Thyroid gland (tissue), 4 donors: ENCODE data around the gene NEK6. TPM values are rescaled to one million over a fixed set of nuclear protein-coding genes. Genes with fewer than 3 reads are reported as not detected.

ENCODE experiments used
- DNase-seq, 2 donors: peaks; one replicate each; pipeline ENCODE4 v3.0.0-alpha.2; 2019
- H3K27ac ChIP-seq, 3 donors: fragments of 200-600 bp; sonication (generic); 1 replicate in 2 of 3; 2 replicates in 1 of 3; pipeline ENCODE4 v1.5.1; 2016 to 2019; ENCODE audit warnings: mild to moderate bottlenecking in 1 of 3, moderate library complexity in 1 of 3
- H3K27me3 ChIP-seq: fragments of 200-600 bp; sonication (generic); one replicate; pipeline ENCODE4 v1.5.1; 2019
- H3K36me3 ChIP-seq, 2 donors: fragments of 200-600 bp; sonication (generic); one replicate each; pipeline ENCODE4 v1.5.1; 2016 to 2019
- H3K4me1 ChIP-seq, 2 donors: fragments of 200-600 bp; sonication (generic); one replicate each; pipeline ENCODE4 v1.5.1; 2017 to 2019
- H3K4me3 ChIP-seq, 3 donors: fragments of 200-600 bp; sonication (generic); replicated peaks in 1 of 3; 1 replicate in 2 of 3; 2 replicates in 1 of 3; pipeline ENCODE4 v1.5.1; 2016; ENCODE audit warnings: mild to moderate bottlenecking in 1 of 3
- H3K9me3 ChIP-seq: fragments of 200-600 bp; sonication (generic); one replicate; pipeline ENCODE4 v1.5.1; 2017
- POLR2A ChIP-seq, 2 donors: fragments of 450-650 bp; IDR thresholded peaks; one replicate each; pipeline ENCODE4 v1.6.1; 2017; ENCODE audit warnings: antibody characterized with exemption in 2 of 2, mild to moderate bottlenecking in 2 of 2, moderate library complexity in 1 of 2
- WGBS, 2 donors: methylation state at CpG; one replicate each; pipeline ENCODE4 v1.1.5; 2017; 5-methylcytosine and 5-hydroxymethylcytosine counted together
- intact Hi-C: fragments of 100-400 bp; cut with DNase I; formaldehyde crosslinking; loops from one replicate; pipeline ENCODE4 v1.15.1; 2023
- total RNA-seq, 4 donors: library from RNA; depleted of rRNA; stranded (reverse); fragments of >200 nt; gene quantifications; one replicate each; pipeline ENCODE4 v1.2.3, GENCODE V29; 2016
- TF ChIP-seq, protein P1 (sequence below), 6 experiments: fragments of 200-600 bp in 3 of 6; fragments of 450-650 bp in 3 of 6; sonication (generic) in 3 of 6; IDR thresholded peaks; one replicate each; pipeline ENCODE4 v1.5.1; 2016 to 2019; ENCODE audit warnings: antibody characterized with exemption in 6 of 6, mild to moderate bottlenecking in 2 of 6, inconsistent platforms in 1 of 6, moderate library complexity in 1 of 6

Gene NEK6
- total RNA-seq, 4 donors from 2014 or later: 10.7 to 12.8 (median 11.0) TPM

DNA sequence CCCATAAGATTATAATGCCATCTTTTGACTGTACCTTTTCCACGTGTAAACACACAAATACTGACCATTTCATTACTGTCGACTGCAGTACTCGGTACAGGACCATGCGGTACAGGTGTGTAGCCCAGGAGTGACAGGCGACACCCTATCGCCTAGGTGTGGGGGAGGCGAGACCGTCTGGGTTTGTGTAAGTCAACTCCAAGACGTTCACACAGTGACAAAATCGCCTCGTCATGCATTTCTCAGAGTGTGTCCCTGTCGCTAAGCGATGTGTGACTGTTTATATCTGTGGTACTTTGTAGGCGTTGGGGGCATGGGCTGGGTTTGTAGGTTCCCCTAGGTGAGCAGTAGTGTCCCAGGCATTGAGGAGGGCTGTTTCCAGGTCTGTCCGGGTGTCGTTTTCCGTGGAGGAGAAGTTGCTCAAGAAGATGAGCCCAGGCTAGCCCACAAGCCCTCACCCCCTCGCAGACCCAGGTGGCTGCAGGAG lies 20.3 kb downstream of the NEK6 start:
- no peaks in the 10 kb centered on the region for H3K9me3 ChIP-seq
- H3K36me3 ChIP-seq: no peaks in the 10 kb centered on the region
- intact Hi-C loops: no loop called here
- H3K4me1 ChIP-seq: peaks cover 20 to 41% of the 10 kb centered on the region in 2 donors
- TF ChIP-seq, protein P1, sequence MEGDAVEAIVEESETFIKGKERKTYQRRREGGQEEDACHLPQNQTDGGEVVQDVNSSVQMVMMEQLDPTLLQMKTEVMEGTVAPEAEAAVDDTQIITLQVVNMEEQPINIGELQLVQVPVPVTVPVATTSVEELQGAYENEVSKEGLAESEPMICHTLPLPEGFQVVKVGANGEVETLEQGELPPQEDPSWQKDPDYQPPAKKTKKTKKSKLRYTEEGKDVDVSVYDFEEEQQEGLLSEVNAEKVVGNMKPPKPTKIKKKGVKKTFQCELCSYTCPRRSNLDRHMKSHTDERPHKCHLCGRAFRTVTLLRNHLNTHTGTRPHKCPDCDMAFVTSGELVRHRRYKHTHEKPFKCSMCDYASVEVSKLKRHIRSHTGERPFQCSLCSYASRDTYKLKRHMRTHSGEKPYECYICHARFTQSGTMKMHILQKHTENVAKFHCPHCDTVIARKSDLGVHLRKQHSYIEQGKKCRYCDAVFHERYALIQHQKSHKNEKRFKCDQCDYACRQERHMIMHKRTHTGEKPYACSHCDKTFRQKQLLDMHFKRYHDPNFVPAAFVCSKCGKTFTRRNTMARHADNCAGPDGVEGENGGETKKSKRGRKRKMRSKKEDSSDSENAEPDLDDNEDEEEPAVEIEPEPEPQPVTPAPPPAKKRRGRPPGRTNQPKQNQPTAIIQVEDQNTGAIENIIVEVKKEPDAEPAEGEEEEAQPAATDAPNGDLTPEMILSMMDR (IDR thresholded peaks at IDR 0.05): no peak
- TF ChIP-seq POLR2A (IDR thresholded peaks at IDR 0.05): no peak
- 90 to 91% methylated on average over 9 to 17 of the region's 18 CpGs for WGBS, 2 donors
- H3K4me3 ChIP-seq: no peak overlapping the region
- no peak for DNase-seq
- no peaks in the 10 kb centered on the region for H3K27me3 ChIP-seq
- H3K27ac ChIP-seq: no peak overlapping the region

DNA sequence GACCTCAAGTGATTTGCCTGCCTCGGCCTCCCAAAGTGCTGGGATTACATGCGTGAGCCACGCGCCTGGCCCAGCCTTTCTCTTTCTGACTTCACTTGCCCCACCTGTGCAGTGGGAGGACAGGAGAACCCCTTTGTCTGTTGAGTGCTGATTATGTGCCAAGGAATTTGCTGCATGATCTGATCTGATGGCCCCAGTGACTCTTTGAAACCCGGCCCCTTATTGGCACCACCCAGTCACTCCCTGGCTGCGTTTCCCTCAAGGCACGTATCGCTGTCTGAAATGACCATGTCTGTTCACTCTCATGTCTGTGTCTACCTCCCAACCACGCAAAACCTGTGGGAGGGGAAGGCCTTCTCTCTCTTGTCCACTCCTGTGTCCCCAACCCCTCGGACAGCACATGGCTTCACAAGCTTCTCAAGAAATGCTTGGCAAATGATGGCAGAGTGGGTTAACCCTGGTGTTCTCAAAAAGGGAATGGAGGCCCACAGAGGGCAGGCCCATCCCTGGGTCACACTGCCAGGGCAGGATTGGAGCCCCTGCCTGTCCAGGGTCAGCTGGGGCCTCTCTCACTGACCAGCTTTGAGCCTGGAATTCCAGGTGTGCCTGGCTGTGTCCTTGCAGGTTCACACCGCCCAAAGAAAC lies 21.9 kb downstream of the NEK6 start:
- peak in 1 of 2 donors; percentile 21 for TF ChIP-seq POLR2A (IDR thresholded peaks at IDR 0.05)
- TF ChIP-seq, protein P1 (IDR thresholded peaks at IDR 0.05): no peak
- no peaks in the 10 kb centered on the region for H3K36me3 ChIP-seq
- peaks cover 20 to 48% of the 10 kb centered on the region in 2 donors for H3K4me1 ChIP-seq
- H3K27me3 ChIP-seq: no peaks in the 10 kb centered on the region
- intact Hi-C loops: no loop called here
- no peak for DNase-seq
- no peaks in the 10 kb centered on the region for H3K9me3 ChIP-seq
- no peak overlapping the region for H3K4me3 ChIP-seq
- 72 to 81% methylated on average over 11 of the region's 11 CpGs for WGBS, 2 donors
- H3K27ac ChIP-seq: peak overlapping the region; percentile 82 to 99 (median 88)

DNA sequence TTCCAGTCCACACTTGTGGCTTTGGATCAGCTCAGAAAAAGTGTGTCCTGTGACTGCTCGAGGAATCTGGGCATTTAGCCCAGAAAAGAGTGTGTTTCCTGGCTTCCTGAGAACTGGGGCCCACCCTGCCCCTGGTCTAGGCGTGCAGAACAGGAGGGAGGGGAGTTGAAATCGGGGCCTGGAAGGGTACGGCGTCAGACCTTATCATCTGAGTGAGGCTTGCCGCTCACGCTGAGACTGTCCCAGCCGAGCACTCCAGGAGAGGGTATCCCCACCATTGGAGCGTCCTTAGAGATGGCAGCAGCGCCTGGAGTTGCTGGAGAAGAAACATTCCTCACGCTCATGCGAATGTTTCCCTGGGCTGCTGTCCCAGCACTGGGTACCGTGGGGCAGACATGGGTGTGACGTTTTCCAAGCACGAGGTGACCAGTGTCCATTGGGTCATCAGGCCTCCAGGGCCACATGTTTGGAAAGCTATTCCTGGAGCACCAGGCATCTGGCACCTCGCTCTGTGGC lies 22.5 kb downstream of the NEK6 start:
- intact Hi-C loops: no loop called here
- H3K4me3 ChIP-seq: no peak overlapping the region
- H3K4me1 ChIP-seq: peaks cover 20 to 50% of the 10 kb centered on the region in 2 donors
- no peak for TF ChIP-seq POLR2A (IDR thresholded peaks at IDR 0.05)
- TF ChIP-seq, protein P1 (IDR thresholded peaks at IDR 0.05): no peak
- H3K36me3 ChIP-seq: no peaks in the 10 kb centered on the region
- no peaks in the 10 kb centered on the region for H3K9me3 ChIP-seq
- H3K27me3 ChIP-seq: no peaks in the 10 kb centered on the region
- peak; percentile 84 for DNase-seq
- peak overlapping the region; percentile 82 to 99 (median 88) for H3K27ac ChIP-seq
- WGBS, 2 donors: 13 to 14% methylated on average over 9 to 13 of the region's 16 CpGs

DNA sequence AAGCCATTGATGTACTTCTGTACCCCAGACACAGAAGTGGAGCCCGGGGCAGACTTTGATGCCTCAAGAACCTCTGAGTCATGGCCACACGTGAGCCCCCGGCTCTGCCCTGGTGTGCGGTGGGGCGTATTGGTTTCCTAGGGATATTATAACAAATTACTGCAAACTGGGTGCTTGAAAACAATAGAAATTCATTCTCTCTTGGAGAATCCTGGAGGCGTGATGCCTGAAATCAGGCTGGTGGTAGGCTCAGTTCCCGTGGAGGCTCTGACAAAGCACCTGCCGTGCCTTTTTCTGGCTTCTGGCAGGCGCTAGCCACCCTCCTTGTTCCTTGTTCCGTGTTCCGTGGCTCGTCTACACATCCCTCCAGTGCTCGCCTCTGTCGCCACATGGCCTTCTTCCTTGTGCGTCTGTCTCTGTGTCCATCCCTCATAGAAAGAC lies 24.2 kb downstream of the NEK6 start:
- Histone ChIP-seq H3K4me3 (no peak overlapping the region), H3K36me3 (no peaks in the 10 kb centered on the region), H3K27me3 (no peaks in the 10 kb centered on the region), H3K9me3 (no peaks in the 10 kb centered on the region), H3K27ac (peak overlapping the region in 2 of 3 donors; percentile 54 to 68), H3K4me1 (peaks cover 20 to 64% of the 10 kb centered on the region in 2 donors)
- no peak for DNase-seq
- TF ChIP-seq, protein P1 (IDR thresholded peaks at IDR 0.05): no peak
- TF ChIP-seq POLR2A (IDR thresholded peaks at IDR 0.05): no peak
- intact Hi-C loops: no loop called here
- 87 to 88% methylated on average over 12 to 15 of the region's 15 CpGs for WGBS, 2 donors
